ENCODE results near the gene CTSS. TPM values are rescaled to one million over a fixed set of nuclear protein-coding genes. Genes with fewer than 3 reads are reported as not detected.
A peak's percentile ranks its signal among the peaks of the same experiment; 100 is the strongest.

CTSS gene
- total RNA-seq, 1 experiment from 2014 or later = not detected

GRCh38 chr1:150807249-150808023 is 41.9 kb upstream of the CTSS start:
- Histone ChIP-seq H3K27me3 (ENCODE audit: insufficient read depth, low read length) (no peaks in the 10 kb centered on the region), H3T11ph (ENCODE audit: low read length) (no peak overlapping the region), H3K14ac (ENCODE audit: insufficient read depth, low read length) (no peak overlapping the region), H2AK5ac (ENCODE audit: insufficient read length, low read length) (no peak overlapping the region), H4K8ac (replicated peaks; ENCODE audit: insufficient read length, low read depth, low read length) (no peak overlapping the region), H3K4ac (ENCODE audit: low read depth, low read length) (no peak overlapping the region), H3K56ac (ENCODE audit: insufficient read length, low read depth, low read length) (no peak overlapping the region), H3K23me2 (ENCODE audit: insufficient read length, low read depth, low read length, poor library complexity, severe bottlenecking) (no peaks in the 10 kb centered on the region), H3K27ac (ENCODE audit: insufficient read length, low read depth, low read length) (no peak overlapping the region), H2BK15ac (ENCODE audit: low read depth, low read length) (no peak overlapping the region), H2BK20ac (ENCODE audit: low read depth, low read length, poor library complexity, severe bottlenecking) (no peak overlapping the region), H2BK5ac (ENCODE audit: insufficient read length, low read length) (no peak overlapping the region), H3K18ac (ENCODE audit: insufficient read length, low read depth, low read length) (no peak overlapping the region), H2BK12ac (ENCODE audit: insufficient read length, low read depth, low read length) (no peak overlapping the region), H3K9ac (ENCODE audit: extremely low read depth, insufficient read length, low read length) (no peak overlapping the region), H3K4me1 (ENCODE audit: insufficient read depth, low read length) (peaks cover 13% of the 10 kb centered on the region; the same call in 1 of the 2 replicates), H4K5ac (ENCODE audit: insufficient read length, low read depth, low read length) (no peak overlapping the region), H2BK120ac (ENCODE audit: low read depth, low read length, poor library complexity, severe bottlenecking) (no peak overlapping the region), H3K79me2 (ENCODE audit: insufficient read depth, low read length) (no peaks in the 10 kb centered on the region), H2AFZ (ENCODE audit: low read length) (no peak overlapping the region), H3K79me1 (ENCODE audit: insufficient read depth, low read depth, low read length, poor library complexity, severe bottlenecking) (no peaks in the 10 kb centered on the region), H3K4me2 (ENCODE audit: insufficient read depth, insufficient read length, low read length) (no peak overlapping the region), H3K23ac (ENCODE audit: insufficient read length, low read depth, low read length) (no peak overlapping the region), H4K20me1 (ENCODE audit: control insufficient read depth, insufficient read depth, insufficient read length) (no peaks in the 10 kb centered on the region), H4K91ac (ENCODE audit: insufficient read length, low read depth, low read length) (no peak overlapping the region), H3K9me3 (ENCODE audit: control insufficient read depth, low read depth, low read length) (no peaks in the 10 kb centered on the region)
- H3K27me3 Mint-ChIP-seq (ENCODE audit: low read depth) = no peaks in the 10 kb centered on the region
- TF ChIP-seq CTCF (conservative IDR thresholded peaks at IDR 0.05) = no peak
- peaks cover 29 to 32% of the 10 kb centered on the region in 2 experiments for H3K4me1 Mint-ChIP-seq
- H3K36me3 Mint-ChIP-seq (ENCODE audit: insufficient read depth in 1 of 3, low read depth in 3 of 3) = no peaks in the 10 kb centered on the region; a peak in 2 of 7 replicates
- H3K9me3 Mint-ChIP-seq = no peaks in the 10 kb centered on the region
- no peak overlapping the region; a peak in 1 of 7 replicates for H3K27ac Mint-ChIP-seq
- peak overlapping the region in 1 of 2 experiments; percentile 72; a peak in 4 of 5 replicates for H3K4me3 Mint-ChIP-seq
- no CpG with 5 or more reads among the region's 7 CpGs for WGBS (ENCODE audit: extremely low coverage, insufficient read length, low lambda C conversion rate)
- no peak for DNase-seq
